HuH-7 (cell line): ENCODE results near the gene SNAPIN.
"Not testable (repeated sequence)": the region's sequence is repeated elsewhere in the genome, so short reads cannot be mapped to it uniquely, and the experiment has no call there.

Experiments
- DNase-seq: peaks from one replicate; pipeline ENCODE4 v3.0.0; 2011; ENCODE audit warnings: low spot score

SNAPIN gene

DNA sequence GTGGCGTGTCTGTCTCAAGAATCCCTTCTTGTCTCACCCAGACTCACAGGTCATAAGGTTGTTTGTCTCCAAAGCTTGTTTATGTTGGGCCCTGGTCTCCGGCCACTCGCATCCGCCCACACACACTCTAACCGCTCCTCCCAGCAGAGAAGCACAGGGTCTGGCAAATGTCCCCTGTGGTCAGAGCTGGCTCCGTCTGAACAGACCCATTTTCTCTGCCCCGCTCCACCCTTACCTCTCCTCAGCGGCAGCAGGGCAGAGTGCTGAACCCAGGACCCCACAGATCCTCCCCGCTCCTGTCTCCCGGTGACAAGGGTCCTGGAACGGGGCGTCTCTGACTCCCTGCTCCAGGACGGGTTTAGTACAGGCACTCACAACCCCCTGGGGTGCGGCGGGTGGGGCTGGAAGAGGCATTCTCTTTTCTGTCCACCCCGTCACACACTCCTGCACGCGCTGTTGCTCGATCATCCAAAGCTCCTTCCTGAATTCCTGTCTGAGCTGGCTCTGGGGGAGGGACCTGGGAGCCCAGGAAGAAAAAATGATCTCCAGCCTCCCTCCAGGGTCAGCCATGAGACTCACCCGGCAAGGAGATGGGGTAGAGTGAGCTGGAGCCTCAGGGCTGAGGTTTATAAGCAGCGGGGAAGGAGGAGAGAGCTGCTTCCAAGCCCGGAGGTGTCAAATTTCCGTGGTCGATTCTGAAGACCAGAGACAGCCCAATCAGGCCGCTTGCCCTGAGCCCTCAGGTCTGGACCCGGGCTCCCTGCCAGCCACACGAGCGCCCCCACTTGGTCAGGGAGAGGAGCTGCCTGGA, 31.4 kb upstream of the SNAPIN start, which contains the start of gene S100A13:
Gene S100A13, minus strand, starts transcription at position 602 of the 811 bp plus-strand sequence. CDS start 1,033 bp downstream, outside the sequence.
- peak; percentile 91 for DNase-seq

DNA sequence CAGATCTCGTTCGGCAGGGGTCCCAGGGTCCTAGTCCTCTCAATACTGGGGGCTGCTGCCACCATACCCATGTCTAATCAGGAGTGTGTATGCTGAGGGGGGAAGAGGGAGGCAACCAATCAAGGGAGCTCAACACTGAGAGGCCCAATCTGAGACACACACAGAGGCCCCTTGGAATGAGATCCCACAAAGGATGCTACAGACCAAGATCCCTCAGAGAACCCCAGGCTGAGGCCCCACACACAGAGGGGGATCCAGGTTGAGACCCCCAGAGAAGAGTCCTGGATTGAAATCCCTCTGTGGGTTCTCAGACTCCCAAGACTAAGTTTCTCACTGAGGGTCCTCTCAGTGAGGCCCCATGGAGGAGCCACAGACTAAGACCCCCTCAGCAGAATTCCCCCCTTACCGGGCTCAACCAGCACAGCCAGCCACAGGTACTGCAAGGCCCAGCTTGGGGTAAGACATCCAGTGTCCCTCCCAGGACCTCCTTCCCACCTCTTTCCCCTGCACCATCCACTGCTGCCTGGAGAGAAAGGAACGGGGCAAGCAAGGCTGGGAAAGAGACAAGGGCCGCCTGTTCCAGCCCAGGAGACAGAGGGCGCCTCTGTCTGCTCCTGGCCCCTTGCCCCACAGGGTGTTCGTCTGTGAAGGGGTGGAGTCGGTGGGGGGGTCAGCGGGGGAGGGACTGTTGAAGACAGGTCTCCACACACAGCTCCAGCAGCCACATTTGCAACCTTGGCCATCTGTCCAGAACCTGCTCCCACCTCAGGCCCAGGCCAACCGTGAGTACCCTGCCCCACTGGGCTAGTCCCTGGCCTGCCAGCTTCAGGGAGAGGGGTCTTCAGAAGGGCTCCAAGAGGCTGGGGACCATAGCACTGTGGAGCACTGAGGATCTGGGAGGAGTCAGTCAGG, 30.5 kb upstream of the SNAPIN start, which contains the start of gene S100A1:
Gene S100A1, plus strand, starts transcription at position 720 of the 912 bp plus-strand sequence. CDS start 2,088 bp downstream, outside the sequence.
- DNase-seq = no peak

DNA sequence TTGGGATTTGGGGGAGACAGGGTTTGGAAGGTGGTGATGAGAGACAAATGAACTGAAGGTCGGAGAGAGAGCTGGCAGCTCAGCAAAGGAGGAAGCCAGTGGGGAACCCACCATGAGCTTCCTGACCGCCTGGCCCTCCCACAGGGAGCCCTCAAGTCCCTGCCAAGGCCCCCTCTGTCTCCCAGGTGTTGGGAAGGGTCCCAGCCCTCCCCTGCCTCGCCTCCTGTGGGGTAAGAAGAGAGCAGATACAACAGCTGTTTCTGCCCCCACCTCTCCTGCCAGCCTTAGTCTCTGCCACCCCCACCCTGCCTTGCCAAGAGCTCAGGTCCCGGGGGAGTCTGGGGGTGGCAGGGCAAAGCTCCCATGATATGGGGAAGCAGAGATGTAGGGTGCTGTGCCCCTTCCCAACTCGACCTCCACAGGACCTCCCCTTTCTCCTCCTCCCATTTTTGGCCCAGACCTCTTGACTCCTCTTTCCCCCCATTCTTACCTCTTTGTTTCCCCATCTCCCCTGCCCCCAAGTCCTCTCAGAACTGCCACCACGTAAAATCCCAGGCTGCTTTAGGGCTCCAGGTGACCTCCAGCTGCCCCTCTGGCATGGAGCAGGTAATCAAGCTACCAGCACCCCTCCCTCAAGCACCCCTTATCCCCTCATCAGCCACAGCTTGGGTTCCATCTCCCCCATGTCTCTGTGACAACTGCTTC, 29.7 kb upstream of the SNAPIN start:
- DNase-seq = no peak

DNA sequence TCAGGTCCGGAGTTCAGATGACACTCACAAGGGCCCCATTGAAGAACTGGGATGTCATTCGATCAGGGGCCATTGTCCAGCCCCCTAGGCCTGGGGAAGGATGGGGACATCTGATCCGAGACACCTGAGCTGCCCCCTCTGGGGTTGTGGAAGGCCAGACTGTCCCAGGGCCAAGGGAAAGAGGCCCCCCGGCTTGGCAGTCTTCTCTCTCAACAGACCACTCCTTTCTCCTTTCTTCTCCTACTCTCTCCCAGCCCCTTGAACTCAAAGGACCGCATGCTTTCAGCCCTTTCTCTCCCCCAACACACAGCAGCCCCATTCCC, 29.2 kb upstream of the SNAPIN start:
- no peak for DNase-seq

DNA sequence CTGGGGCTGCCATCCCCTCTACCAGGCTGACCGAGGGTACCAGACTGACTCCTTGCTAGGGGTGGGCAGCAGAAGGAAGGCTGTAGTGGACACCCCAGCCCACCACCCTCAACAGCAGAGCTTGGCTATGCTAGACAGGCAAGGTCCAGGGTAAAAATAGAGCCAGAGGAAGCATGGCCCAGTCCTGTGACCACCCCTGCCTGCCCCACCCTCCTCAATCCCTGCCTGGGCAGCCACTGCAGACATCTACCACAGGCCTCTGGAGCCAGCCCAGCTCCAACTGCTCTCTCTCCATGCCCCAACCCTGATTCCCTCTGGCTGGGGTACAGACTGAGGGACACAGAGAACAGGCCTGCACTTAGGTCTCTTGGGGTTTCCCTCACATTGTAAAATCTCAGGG, 28.5 kb upstream of the SNAPIN start:
- no peak for DNase-seq

DNA sequence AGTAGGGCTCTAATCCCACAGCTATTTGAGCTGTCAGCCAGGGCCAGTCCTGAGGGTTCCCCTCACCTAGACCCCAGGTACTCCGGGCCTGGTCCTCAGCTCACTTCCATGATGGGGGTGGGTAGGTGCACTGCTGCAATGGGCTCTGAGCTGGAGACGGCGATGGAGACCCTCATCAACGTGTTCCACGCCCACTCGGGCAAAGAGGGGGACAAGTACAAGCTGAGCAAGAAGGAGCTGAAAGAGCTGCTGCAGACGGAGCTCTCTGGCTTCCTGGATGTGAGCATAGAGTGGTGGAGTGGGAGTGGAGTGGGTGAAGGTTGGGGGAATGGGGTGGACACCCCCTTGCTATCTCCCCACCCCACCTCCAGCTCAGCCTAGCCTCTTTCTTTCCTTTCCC, 28.1 kb upstream of the SNAPIN start:
- DNase-seq = no peak

DNA sequence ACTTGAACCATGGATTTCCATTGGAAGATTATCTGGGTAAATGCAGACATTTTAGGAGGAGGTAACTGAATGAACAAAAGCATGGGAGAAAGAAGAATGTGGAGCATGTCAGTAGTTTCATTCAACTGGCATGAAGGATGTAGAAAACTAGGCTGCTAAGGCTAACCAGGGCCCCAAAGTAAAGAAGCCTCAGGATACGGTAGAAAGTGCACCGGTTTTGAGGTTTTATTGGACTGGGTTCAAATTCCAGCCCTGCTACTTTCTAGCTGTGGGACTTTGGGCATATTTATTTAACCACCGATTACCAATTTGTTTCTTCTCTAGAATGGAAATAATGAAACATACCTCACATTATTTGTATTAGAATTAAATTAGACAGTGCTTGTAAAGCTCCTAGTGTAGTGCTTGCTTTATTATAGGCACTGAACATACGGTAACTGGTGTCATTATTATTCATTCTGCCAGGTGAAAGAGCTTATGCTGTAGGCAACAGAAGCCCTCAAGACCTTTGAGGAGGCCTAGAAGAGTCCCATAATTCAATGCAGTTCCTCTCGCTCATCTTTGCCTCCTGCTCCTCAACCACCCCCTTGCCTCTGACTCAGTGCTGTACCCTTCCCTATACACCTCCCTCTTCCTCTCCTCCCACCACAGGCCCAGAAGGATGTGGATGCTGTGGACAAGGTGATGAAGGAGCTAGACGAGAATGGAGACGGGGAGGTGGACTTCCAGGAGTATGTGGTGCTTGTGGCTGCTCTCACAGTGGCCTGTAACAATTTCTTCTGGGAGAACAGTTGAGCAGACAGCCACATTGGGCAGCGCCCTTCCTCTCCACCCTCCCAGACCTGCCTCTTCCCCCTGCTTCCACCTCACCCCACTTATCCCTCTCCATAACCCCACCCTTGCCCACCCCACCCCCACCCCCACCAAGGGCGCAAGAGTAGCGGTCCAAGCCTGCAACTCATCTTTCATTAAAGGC, 27.2 kb upstream of the SNAPIN start:
- no peak for DNase-seq

DNA sequence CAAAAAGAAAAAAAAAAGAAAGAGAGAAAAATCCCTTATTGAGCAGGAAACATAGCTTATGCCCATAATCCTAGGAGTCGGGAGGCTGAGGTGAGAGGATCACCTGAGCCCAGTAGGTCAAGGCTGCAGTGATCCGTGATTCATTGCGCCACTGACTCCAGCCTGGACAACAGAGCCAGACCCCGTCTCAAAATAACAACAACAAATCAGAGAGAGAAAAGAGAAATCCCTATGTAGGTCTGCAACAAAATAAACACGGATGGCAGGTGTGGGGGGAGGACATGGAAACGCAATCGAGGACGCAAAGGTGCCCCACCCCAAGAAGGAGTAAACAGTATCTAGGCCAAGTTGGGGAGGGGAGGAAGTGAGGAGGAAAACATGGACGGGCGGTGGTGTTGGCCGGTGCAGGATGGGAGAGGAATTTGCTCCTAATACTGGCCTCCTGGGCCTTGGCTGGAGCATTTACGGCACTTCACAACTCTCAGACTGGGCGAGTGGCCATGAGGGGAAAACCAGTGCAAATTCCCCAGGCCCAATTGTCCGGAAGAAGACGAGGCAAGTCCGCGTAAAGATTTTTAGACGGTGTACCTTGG, 25.2 kb upstream of the SNAPIN start:
- DNase-seq = peak; percentile 39

DNA sequence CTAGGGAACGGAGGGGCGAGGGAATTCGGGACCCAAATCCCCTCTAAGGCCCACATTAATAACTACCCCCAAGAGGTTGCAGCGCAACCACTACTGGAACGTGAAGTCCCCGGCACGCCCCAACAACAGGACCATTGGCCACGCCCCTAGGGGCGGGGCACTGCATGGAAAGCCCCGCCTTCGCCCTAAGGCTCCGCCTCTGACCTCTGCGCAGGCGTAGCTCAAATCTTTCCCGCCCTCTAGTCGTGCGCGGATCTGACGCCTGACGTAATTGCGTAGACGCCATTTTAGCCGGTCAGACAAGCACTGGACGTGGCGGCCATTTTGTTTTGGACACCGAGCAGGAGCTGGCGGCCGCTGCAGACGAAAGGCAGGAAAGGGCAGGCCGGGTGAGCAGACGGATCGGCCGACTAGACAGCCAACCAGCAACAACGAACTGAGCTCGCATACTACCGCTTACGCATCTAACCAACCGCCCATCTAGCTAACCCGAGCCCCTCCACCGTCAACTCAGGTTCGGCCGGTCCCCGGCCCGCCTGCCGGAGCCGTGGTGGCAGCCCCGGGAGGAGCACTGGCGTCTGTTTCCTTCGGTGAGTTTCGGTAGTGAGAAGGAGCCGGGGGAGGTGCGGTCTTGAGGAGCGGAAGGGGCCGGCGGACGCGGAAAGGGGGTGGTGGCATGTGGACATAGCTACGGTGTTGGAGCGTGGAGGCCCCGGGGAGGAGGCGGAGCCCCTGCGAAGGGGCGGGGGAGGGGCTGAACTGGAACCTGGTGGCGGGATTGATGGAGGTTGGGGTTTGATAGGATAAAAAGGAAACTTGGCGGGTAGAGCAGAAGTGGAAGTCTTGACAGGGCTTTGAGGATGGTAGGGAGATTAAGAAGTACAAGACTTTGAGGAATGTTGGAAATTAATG, 24.5 kb upstream of the SNAPIN start, which contains the start of gene CHTOP:
Gene CHTOP, plus strand, starts transcription at position 313 of the 912 bp plus-strand sequence. CDS start 2,523 bp downstream, outside the sequence.
- peak; percentile 89 for DNase-seq

DNA sequence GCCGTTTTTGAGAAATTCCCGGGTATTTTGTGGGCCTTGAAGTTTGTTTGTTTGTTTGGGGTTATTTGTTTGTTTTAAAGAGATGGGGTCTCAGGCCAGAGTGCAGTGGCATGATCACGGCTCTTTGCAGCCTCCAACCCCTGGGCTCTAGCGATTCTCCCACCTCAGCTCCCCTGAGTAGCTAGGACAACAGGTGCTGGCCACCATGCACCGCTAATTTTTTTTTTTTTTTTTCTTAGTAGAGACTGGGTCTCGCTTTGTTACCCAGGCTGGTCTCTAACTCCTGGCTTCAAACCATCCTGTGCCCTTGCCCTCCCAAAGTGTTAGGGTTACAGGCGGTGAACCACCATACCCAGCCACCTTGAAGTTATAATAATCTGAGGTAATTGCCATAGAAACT, 22.6 kb upstream of the SNAPIN start:
- DNase-seq = no peak

DNA sequence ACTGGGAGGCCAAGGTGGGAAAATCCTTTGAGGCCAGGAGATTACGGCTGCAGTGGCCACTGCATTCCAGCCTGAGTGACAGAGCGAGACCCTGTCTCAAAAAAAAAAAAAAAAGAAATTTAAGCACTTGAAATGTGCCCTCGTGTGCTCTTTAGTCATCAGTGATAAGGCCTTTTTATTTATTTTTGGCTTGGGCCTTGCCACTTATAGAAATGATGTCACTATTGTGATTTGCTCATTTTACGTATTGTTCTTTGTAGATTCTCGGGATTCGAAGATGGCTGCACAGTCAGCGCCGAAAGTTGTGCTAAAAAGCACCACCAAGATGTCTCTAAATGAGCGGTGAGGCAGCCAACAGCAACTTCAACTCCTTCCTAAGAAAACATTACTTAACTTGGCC, 22.2 kb upstream of the SNAPIN start:
- DNase-seq = no peak

DNA sequence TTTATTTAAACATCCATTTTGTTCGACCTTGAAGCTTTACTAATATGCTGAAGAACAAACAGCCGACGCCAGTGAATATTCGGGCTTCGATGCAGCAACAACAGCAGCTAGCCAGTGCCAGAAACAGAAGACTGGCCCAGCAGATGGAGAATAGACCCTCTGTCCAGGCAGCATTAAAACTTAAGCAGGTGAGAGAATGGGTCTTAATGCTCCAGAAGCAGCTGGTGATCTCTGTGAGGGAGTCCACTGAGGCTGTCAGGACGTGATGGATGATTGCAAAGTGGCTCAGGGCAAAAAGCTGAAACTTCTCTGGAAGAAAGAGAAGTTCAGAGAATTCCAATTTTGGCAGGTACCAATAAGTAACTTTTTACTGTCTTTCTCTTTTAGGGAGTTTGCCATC, 20.2 kb upstream of the SNAPIN start:
- DNase-seq = no peak

DNA sequence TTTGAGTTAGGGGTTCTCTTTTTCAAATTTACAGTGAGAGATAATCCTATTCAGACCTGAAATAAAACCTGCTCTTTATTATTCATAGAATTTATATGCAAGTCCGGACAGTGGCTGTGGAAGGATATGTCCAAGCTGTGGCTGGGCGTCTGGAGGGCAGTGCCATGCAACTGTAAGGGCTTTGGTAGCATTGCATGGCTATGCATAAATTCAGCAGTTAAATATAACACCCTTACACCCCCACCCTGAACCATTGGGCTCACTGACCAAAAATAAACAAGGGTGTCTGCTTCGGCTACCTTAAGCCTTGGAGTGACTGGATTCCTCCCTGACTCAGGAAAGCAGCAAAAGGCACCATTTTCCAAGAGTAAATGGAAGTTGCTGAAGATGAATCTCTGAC, 19.2 kb upstream of the SNAPIN start:
- DNase-seq = no peak

DNA sequence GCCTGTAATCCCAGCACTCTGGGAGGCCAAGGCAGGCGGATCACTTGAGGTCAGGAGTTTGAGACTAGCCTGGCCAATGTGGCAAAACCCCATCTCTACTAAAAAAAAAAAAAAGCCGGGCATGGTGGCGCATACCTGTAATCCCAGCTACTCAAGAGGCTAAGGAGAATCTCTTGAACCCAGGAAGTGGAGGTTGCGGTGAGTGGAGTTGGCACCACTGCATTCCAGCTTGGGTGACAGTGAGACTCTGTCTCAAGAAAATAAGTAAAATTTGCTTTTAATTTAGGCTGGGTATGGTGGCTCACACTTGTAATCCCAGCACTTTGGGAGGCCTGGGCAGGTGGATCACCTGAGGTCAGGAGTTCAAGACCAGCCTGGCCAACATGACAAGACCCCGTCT, 18.3 kb upstream of the SNAPIN start:
- not testable (repeated sequence) for DNase-seq

DNA sequence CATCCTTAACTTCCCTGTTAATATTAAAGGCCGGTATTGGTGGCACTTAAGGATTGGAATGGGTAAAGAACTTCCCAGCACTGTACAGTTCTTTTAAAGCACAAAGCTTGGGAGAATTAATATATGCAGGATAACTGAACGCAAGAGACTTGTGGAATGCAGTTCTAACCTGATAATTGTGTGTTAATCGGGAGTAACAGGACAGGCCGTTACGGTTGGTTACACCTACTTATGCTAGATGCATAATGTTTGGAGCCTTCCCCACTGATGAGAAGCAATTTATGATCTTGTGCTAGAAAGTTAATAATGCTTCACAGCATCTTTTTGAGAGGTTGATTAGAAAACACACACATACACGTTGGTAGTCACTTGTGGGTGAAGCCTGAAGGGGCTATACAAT, 17.6 kb upstream of the SNAPIN start:
- DNase-seq = no peak

DNA sequence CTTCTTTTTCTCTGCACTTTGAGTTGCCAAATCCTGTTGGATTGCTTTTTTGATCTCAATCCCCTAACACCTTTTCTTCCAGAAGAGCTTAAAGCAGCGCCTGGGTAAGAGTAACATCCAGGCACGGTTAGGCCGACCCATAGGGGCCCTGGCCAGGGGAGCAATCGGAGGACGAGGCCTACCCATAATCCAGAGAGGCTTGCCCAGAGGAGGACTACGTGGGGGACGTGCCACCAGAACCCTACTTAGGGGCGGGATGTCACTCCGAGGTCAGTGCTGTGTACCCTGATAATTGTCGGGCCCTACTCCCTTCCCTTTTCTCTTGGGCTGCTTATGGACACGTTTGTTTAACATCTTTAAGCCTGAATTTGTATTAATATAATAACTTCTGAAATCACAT, 16.3 kb upstream of the SNAPIN start:
- DNase-seq = no peak

DNA sequence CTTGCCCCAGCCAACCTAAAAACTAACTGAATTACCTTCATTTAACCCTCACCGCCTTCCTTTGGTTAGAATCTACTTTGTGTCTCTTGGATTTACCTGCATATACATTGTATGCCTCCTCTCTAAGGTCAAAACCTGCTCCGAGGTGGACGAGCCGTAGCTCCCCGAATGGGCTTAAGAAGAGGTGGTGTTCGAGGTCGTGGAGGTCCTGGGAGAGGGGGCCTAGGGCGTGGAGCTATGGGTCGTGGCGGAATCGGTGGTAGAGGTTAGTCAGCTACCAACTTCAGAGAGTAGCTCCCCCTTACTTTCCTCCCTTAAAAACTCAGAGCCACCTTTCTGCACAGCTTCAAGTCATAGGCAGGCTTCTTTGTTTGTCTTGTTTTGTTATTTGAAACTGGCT, 15.4 kb upstream of the SNAPIN start:
- no peak for DNase-seq

DNA sequence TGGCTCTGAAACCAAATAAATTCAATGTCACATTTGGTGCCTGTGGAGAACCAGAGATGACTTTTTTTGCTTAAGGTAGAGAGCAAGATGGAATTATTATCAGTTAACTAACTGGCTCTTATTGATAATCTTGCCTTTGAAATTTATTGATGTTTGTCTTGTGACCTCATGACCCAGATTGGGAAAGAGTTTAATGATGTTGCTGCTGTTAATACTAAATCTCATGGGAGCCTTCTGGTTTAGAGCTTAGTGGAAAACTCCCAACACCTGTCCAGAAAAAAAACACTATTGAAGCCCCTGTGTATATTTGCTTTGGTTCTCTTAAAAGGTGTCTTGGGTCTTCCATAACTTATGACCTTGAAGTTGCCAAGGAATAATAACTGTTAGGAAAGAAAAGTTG, 14.7 kb upstream of the SNAPIN start:
- DNase-seq = peak; percentile 36

DNA sequence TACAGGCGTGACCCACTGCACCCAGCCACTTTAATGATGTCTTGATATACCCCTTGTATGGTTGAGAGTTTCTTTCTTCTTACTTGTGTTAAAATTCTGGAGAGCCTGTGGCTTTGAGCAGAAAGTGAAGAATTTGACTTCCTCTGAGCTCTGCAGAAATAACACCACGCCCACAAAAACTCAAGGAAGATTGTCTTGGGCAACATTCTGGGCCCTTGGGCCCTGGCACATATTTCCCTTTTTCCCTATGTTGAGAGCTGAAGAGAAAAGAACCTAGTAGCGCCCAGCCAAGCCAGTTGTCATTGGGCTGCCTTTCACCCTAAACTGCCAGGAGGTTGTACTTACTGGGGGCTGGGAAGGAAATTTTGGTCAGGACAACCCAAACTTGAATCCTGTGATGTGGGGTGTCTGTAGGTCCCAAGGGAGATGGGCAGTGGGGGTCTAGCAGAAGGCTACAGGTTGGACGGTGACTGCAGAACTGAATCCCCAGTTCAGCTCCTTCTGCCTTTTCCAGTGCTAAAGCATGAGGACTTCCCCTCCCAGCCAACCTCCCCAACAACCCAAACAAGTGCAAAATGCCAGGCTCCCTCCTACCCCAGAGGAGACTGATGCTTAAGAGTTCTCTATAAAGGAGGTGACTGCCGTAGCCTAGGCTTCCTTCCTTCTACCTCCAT, 11.7 kb upstream of the SNAPIN start:
- no peak for DNase-seq
